ENCODE measurements around the gene BEND3. TPM values are rescaled to one million over a fixed set of nuclear protein-coding genes. Genes with fewer than 3 reads are reported as not detected.

The BEND3 gene
- total RNA-seq, 2 experiments from 2014 or later = 0.82 to 0.92 TPM

DNA sequence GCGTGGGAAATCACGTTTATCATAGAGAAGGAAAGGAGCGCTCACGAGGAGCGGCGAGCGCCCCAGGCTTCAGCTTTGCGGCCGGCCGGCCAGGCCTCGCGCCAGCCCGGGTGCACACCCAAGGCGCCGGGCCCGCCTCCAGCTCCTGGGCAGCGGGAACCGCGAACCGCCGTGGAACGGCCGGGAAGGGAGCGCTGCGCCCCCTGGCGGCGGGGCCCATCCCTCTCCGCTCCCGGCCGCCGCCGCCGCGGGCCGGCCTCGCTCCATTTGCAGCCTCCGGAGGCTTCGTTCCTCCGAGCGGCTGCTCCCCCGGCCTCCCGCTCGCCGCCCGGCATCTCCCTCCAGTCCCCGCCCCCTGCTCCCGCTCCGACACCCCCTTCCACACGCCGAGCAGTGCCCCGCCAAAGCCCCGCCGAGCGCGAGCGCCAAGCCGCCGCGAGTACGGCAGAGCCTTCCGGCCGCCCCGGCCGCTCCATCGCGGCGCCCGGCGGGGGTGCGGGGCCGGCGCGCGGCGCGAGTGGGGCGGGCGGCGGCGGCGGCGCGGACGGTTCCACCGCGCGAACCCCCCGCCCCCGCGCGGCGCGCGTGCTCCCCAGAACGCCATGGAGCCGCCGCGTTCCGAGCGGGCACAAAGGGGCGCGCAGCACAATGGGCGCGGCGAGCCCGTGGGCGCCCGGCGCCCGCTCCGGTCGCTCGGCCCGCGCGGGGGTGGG is 946 bp downstream of the BEND3 start:
- Histone ChIP-seq H3K36me3 (ENCODE audit: insufficient read depth, low read length) (no peaks in the 10 kb centered on the region), H3K27ac (ENCODE audit: low read depth in 1 of 2, low read length in 2 of 2) (no peak overlapping the region), H3K9me3 (ENCODE audit: control insufficient read depth in 1 of 2, insufficient read depth in 1 of 2, low read length in 2 of 2) (no peaks in the 10 kb centered on the region), H3K4me1 (ENCODE audit: insufficient read depth, low read length) (peaks cover 21% of the 10 kb centered on the region), H3K27me3 (ENCODE audit: control insufficient read depth in 1 of 2, insufficient read depth in 2 of 2, low read length in 2 of 2) (peaks cover 0 to 4% of the 10 kb centered on the region in 2 experiments), H3K4me3 (ENCODE audit: low read length) (peak overlapping the region; percentile 26)
- ATAC-seq (ENCODE audit: poor library complexity) (peak; percentile 56), DNase-seq (peak; percentile 33 to 88 (median 60))
- Mint-ChIP-seq H3K4me1 (ENCODE audit: low read depth) (peaks cover 18% of the 10 kb centered on the region), H3K27ac (no peak overlapping the region), H3K36me3 (ENCODE audit: low read depth) (no peaks in the 10 kb centered on the region), H3K4me3 (peak overlapping the region; percentile 91), H3K27me3 (no peaks in the 10 kb centered on the region), H3K9me3 (no peaks in the 10 kb centered on the region)
- CTCF ChIA-PET = interaction anchor here (0.6 to 1.5 kb wide), 6 partner anchors 14 to 1268 kb away, joined by 3 to 9 read pairs (median 4); partner anchors contain the start of gene MTRES1
- intact Hi-C loops (cut with DNase I, micrococcal nuclease) = loop anchor here (1.0 to 10.0 kb wide), 9 partner anchors 86 to 1980 kb away; partner anchors contain the start of genes MTRES1 (in 2 of the 2), CEP57L1 (in 1 of the 2), PDSS2 (in 1 of the 2) and SEC63 (in 1 of the 2)
- peak; percentile 69 for TF ChIP-seq CTCF (IDR thresholded peaks at IDR 0.05)
- POLR2A ChIA-PET = interaction anchor here (1.5 kb wide), 1 partner anchor 345 kb away, joined by 5 read pairs; the partner anchor contains the start of gene PDSS2

DNA sequence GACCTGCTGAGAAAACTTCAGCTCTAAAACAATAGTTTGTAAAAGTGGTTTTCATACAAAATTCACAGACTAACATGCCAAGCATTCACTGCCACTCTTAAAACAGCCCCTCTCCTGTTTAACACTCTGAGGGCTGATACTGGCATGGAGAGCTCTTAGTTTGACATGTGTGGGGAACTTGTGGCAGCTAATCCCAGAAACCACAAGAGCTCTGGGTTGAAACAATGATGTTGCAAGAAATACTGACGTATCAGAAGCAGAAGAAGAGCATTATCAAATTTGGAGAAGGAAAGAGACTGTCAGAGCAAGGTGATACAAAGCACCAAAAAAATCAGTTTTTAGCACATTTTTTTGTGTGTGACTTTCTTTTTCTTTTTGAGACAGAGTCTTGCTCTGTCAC is 5.1 kb downstream of the BEND3 start:
- no peak overlapping the region for H3K4me3 ChIP-seq (ENCODE audit: low read length)
- H3K4me3 Mint-ChIP-seq = peak overlapping the region; percentile 30
- H3K27me3 Mint-ChIP-seq = no peaks in the 10 kb centered on the region
- no peaks in the 10 kb centered on the region for H3K36me3 Mint-ChIP-seq (ENCODE audit: low read depth)
- H3K4me1 ChIP-seq (ENCODE audit: insufficient read depth, low read length) = peaks cover 9% of the 10 kb centered on the region
- intact Hi-C loops (cut with DNase I, micrococcal nuclease) = loop anchor here (5.0 to 10.0 kb wide), 7 partner anchors 85 to 1985 kb away; partner anchors contain the start of genes CEP57L1 (in 1 of the 2), MTRES1 (in 1 of the 2), PDSS2 (in 1 of the 2) and SEC63 (in 1 of the 2)
- H3K36me3 ChIP-seq (ENCODE audit: insufficient read depth, low read length) = no peaks in the 10 kb centered on the region
- no peak overlapping the region for H3K27ac Mint-ChIP-seq
- H3K27ac ChIP-seq (ENCODE audit: low read depth in 1 of 2, low read length in 2 of 2) = no peak overlapping the region
- H3K4me1 Mint-ChIP-seq (ENCODE audit: low read depth) = peaks cover 8% of the 10 kb centered on the region
- H3K27me3 ChIP-seq (ENCODE audit: control insufficient read depth in 1 of 2, insufficient read depth in 2 of 2, low read length in 2 of 2) = no peaks in the 10 kb centered on the region
- no peak for ATAC-seq (ENCODE audit: poor library complexity)
- ChIA-PET POLR2A (no interaction called here), CTCF (no interaction called here)
- no peaks in the 10 kb centered on the region for H3K9me3 ChIP-seq (ENCODE audit: control insufficient read depth in 1 of 2, insufficient read depth in 1 of 2, low read length in 2 of 2)
- TF ChIP-seq CTCF (IDR thresholded peaks at IDR 0.05) = no peak
- H3K9me3 Mint-ChIP-seq = no peaks in the 10 kb centered on the region
- DNase-seq = peak in 2 of 14 experiments; percentile 5 to 17

DNA sequence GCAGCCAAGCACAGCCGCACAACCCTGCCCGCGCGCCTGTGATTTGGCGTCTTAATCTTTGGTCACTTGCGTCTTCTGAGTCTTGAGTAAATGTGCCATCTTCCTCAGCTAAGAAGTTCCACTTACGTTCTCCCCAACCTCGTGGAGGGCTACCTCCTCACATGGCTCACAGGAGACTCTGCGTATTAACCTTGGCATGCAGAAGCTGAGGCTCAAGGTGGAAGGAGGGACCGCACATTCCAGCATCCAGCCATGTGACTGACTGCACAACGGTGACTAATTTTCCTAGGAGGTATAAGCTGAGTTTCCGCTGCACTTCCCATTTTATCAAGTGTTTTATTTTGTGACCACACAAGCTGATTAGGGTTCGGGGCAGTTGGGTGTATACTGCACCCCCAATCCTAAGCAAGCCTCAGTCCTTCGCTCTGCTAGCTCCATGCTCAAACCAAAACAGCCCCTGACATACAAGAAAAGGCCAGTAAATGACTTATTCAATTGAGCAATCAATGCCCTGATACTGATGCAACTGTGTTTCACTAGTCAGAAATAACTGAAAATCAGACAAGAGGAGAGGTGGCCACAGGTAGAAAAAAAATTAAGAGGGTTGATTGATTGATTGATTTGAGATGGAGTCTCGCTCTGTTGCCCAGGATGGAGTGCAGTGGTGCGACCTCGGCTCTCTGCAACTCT is 7.0 kb downstream of the BEND3 start:
- no peak for ATAC-seq (ENCODE audit: poor library complexity)
- intact Hi-C loops (cut with DNase I, micrococcal nuclease) = no loop called here
- CTCF ChIA-PET = interaction anchor here (1.1 kb wide), 1 partner anchor 20 kb away, joined by 3 read pairs; no protein-coding TSS in a partner anchor

More for the DNA sequence above, 7.0 kb downstream of the BEND3 start:
- Histone ChIP-seq H3K9me3 (ENCODE audit: control insufficient read depth in 1 of 2, insufficient read depth in 1 of 2, low read length in 2 of 2) (no peaks in the 10 kb centered on the region), H3K4me1 (ENCODE audit: insufficient read depth, low read length) (peaks cover under 1% of the 10 kb centered on the region), H3K36me3 (ENCODE audit: insufficient read depth, low read length) (no peaks in the 10 kb centered on the region), H3K4me3 (ENCODE audit: low read length) (no peak overlapping the region), H3K27me3 (ENCODE audit: control insufficient read depth in 1 of 2, insufficient read depth in 2 of 2, low read length in 2 of 2) (no peaks in the 10 kb centered on the region), H3K27ac (ENCODE audit: low read depth in 1 of 2, low read length in 2 of 2) (no peak overlapping the region)
- no peak for DNase-seq
- POLR2A ChIA-PET = no interaction called here
- H3K4me3 Mint-ChIP-seq = no peak overlapping the region
- no peak overlapping the region for H3K27ac Mint-ChIP-seq
- no peaks in the 10 kb centered on the region for H3K36me3 Mint-ChIP-seq (ENCODE audit: low read depth)
- TF ChIP-seq CTCF (IDR thresholded peaks at IDR 0.05) = no peak
- H3K27me3 Mint-ChIP-seq = no peaks in the 10 kb centered on the region
- no peaks in the 10 kb centered on the region for H3K9me3 Mint-ChIP-seq
- H3K4me1 Mint-ChIP-seq (ENCODE audit: low read depth) = peaks cover under 1% of the 10 kb centered on the region

All from CD4-positive, alpha-beta T cell (primary cell).